Gastroesophageal sphincter (tissue), 4 donors: ENCODE measurements around the gene PXDN. TPM values are rescaled to one million over a fixed set of nuclear protein-coding genes. Genes with fewer than 3 reads are reported as not detected.

Source experiments
- ATAC-seq: fragments of 150-250 bp; one replicate; pipeline ENCODE4 v1.9.1; 2016; ENCODE audit warnings: mild to moderate bottlenecking, moderate library complexity
- H3K27ac ChIP-seq, 4 donors: fragments of 200-600 bp; sonication (generic) in 3 of 4; 1 replicate in 3 of 4; 2 replicates in 1 of 4; pipeline ENCODE4 v1.5.1; 2016 to 2019
- H3K27me3 ChIP-seq: fragments of 200-600 bp; sonication (generic); one replicate; pipeline ENCODE4 v1.5.1; 2019
- H3K36me3 ChIP-seq, 2 donors: fragments of 200-600 bp; sonication (generic); one replicate each; pipeline ENCODE4 v1.5.1; 2019; ENCODE audit warnings: control low read depth in 1 of 2
- H3K4me1 ChIP-seq, 3 donors: fragments of 200-600 bp; sonication (generic); 1 replicate in 2 of 3; 2 replicates in 1 of 3; pipeline ENCODE4 v1.5.1; 2016 to 2019; ENCODE audit warnings: control low read depth in 2 of 3
- H3K4me3 ChIP-seq, 2 donors: fragments of 200-600 bp; sonication (generic); one replicate each; pipeline ENCODE4 v1.5.1; 2019; ENCODE audit warnings: mild to moderate bottlenecking in 1 of 2, moderate library complexity in 1 of 2
- H3K9me3 ChIP-seq, 3 donors: fragments of 200-600 bp; sonication (generic); one replicate each; pipeline ENCODE4 v1.5.1; 2017 to 2019; ENCODE audit warnings: control low read depth in 2 of 3
- CTCF ChIP-seq, 4 experiments: fragments of 200-600 bp in 2 of 4; fragments of 450-650 bp in 2 of 4; sonication (generic) in 1 of 4; IDR thresholded peaks; one replicate each; pipeline ENCODE4 v1.5.1; 2017 to 2019; ENCODE audit warnings: antibody characterized with exemption in 4 of 4, mild to moderate bottlenecking in 2 of 4, moderate library complexity in 2 of 4
- EP300 ChIP-seq: sonication (generic); formaldehyde crosslinking; IDR thresholded peaks from one replicate; pipeline ENCODE4 v1.6.1; 2017; ENCODE audit warnings: antibody characterized with exemption, mild to moderate bottlenecking
- POLR2A ChIP-seq, 2 donors: fragments of 450-650 bp; IDR thresholded peaks; one replicate each; pipeline ENCODE4 v1.6.1; 2017; ENCODE audit warnings: antibody characterized with exemption in 2 of 2, mild to moderate bottlenecking in 2 of 2, moderate library complexity in 1 of 2
- POLR2AphosphoS5 ChIP-seq: sonication (generic); formaldehyde crosslinking; IDR thresholded peaks from one replicate; pipeline ENCODE4 v1.6.1; 2017; ENCODE audit warnings: antibody characterized with exemption
- WGBS, 2 donors: methylation state at CpG; one replicate each; pipeline ENCODE4 v1.1.5; 2018; ENCODE audit warnings: low coverage in 1 of 2; 5-methylcytosine and 5-hydroxymethylcytosine counted together
- total RNA-seq, 4 donors: library from RNA; depleted of rRNA; stranded (reverse); fragments of >200 nt; gene quantifications; one replicate each; pipeline ENCODE4 v1.1.0, GENCODE V29; 2016

PXDN gene
- 10 to 100 TPM; 19.9 to 95.9 (median 60.9) TPM for total RNA-seq

GRCh38 chr2:1744446-1745170, at the start of gene PXDN:
PXDN (minus strand) TSS chr2:1744515; CDS start chr2:1744455, 60 bp downstream.
- Histone ChIP-seq H3K27ac (peak within 1 kb of the TSS; percentile 85 to 100 (median 98)), H3K4me3 (peak within 1 kb of the TSS; percentile 49 to 91), H3K4me1 (peaks cover 0 to 52% (median 15%) of the 10 kb centered on the region in 3 donors), H3K9me3 (no peaks in the 10 kb centered on the region), H3K27me3 (peaks cover 12% of the 10 kb centered on the region), H3K36me3 (no peaks in the 10 kb centered on the region)
- 1 to 2% methylated on average over 14 to 17 of the region's 71 CpGs for WGBS, 2 donors
- ATAC-seq, result peak; percentile 62
- TF ChIP-seq CTCF (IDR thresholded peaks at IDR 0.05) (peak in 2 of 4 experiments; percentile 19 to 28), POLR2A (IDR thresholded peaks at IDR 0.05) (peak; percentile 52 to 83), POLR2AphosphoS5 (no peak)

- no peak for ATAC-seq
- no peaks in the 10 kb centered on the region for H3K27me3 ChIP-seq
- peak; percentile 20 for TF ChIP-seq POLR2AphosphoS5
- no peak for TF ChIP-seq EP300
- no peaks in the 10 kb centered on the region for H3K9me3 ChIP-seq
- no peaks in the 10 kb centered on the region for H3K36me3 ChIP-seq
- WGBS, 2 donors, result 88% methylated on average over 3 of the region's 18 CpGs; no CpG with 5 or more reads in 1 of the 2 donors
- no peak overlapping the region for H3K4me3 ChIP-seq
- H3K27ac ChIP-seq, result no peak overlapping the region
- peaks cover 0 to 22% (median 0%) of the 10 kb centered on the region in 3 donors for H3K4me1 ChIP-seq
Measured at GRCh38 chr2:1793868-1794445, 49.6 kb upstream of the PXDN start.

- H3K4me1 ChIP-seq, result peaks cover 0 to 22% (median 0%) of the 10 kb centered on the region in 3 donors
- H3K9me3 ChIP-seq, result no peaks in the 10 kb centered on the region
- no peaks in the 10 kb centered on the region for H3K36me3 ChIP-seq
- 70 to 85% methylated on average over 7 to 18 of the region's 23 CpGs for WGBS, 2 donors
- no peak overlapping the region for H3K4me3 ChIP-seq
- no peak overlapping the region for H3K27ac ChIP-seq
- ATAC-seq, result no peak
- TF ChIP-seq CTCF (IDR thresholded peaks at IDR 0.05) (no peak), POLR2A (IDR thresholded peaks at IDR 0.05) (no peak), EP300 (no peak), POLR2AphosphoS5 (no peak)
- no peaks in the 10 kb centered on the region for H3K27me3 ChIP-seq
Measured at GRCh38 chr2:1793001-1793867, 48.9 kb upstream of the PXDN start.

- H3K4me1 ChIP-seq, result peaks cover 0 to 22% (median 0%) of the 10 kb centered on the region in 3 donors
- TF ChIP-seq POLR2AphosphoS5 (peak; percentile 82), POLR2A (IDR thresholded peaks at IDR 0.05) (no peak), CTCF (IDR thresholded peaks at IDR 0.05) (no peak)
- peak overlapping the region; percentile 49 to 73 (median 62) for H3K27ac ChIP-seq
- ATAC-seq, result peak; percentile 80
- no peak overlapping the region for H3K4me3 ChIP-seq
- H3K9me3 ChIP-seq, result no peaks in the 10 kb centered on the region
- WGBS, 2 donors, result 41 to 51% methylated on average over 8 to 14 of the region's 16 CpGs
- H3K36me3 ChIP-seq, result no peaks in the 10 kb centered on the region
- no peaks in the 10 kb centered on the region for H3K27me3 ChIP-seq
Measured at GRCh38 chr2:1791685-1792435, 47.5 kb upstream of the PXDN start.
